ENCODE measurements around the gene NCKAP5.

Gene NCKAP5

DNA sequence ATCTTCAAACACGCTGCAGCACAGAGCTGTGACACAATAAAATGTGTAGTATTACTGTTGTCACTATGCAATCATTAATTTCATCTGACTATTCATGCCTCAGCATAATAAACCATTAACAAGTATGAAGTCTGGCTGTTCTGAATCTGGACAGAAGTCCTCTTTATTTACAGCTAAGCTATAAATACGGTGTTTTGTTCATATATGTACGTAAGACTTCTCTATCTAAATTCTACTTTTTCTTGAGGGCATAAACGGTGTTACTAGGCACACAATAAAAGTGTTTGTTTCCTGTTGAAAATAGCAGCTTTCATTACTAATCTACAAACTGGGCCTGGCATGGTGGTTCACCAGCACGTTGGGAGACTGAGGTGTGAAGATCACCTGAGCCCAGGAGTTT is 443.8 kb downstream of the NCKAP5 start:
- Histone ChIP-seq H3K27me3 (ENCODE audit: insufficient read depth, poor library complexity, severe bottlenecking) (peaks cover 2% of the 10 kb centered on the region), H3K4me3 (replicated peaks; ENCODE audit: insufficient read depth, low read length) (no peak overlapping the region), H3K27ac (replicated peaks) (no peak overlapping the region)
- no peak for DNase-seq (ENCODE audit: low read depth in 1 of 2, low spot score in 1 of 2)
- TF ChIP-seq, protein P1, sequence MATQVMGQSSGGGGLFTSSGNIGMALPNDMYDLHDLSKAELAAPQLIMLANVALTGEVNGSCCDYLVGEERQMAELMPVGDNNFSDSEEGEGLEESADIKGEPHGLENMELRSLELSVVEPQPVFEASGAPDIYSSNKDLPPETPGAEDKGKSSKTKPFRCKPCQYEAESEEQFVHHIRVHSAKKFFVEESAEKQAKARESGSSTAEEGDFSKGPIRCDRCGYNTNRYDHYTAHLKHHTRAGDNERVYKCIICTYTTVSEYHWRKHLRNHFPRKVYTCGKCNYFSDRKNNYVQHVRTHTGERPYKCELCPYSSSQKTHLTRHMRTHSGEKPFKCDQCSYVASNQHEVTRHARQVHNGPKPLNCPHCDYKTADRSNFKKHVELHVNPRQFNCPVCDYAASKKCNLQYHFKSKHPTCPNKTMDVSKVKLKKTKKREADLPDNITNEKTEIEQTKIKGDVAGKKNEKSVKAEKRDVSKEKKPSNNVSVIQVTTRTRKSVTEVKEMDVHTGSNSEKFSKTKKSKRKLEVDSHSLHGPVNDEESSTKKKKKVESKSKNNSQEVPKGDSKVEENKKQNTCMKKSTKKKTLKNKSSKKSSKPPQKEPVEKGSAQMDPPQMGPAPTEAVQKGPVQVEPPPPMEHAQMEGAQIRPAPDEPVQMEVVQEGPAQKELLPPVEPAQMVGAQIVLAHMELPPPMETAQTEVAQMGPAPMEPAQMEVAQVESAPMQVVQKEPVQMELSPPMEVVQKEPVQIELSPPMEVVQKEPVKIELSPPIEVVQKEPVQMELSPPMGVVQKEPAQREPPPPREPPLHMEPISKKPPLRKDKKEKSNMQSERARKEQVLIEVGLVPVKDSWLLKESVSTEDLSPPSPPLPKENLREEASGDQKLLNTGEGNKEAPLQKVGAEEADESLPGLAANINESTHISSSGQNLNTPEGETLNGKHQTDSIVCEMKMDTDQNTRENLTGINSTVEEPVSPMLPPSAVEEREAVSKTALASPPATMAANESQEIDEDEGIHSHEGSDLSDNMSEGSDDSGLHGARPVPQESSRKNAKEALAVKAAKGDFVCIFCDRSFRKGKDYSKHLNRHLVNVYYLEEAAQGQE (IDR thresholded peaks at IDR 0.05; ENCODE audit: insufficient replicate concordance, low read depth), result no peak
- TF ChIP-seq POLR2AphosphoS5 (IDR thresholded peaks at IDR 0.05; ENCODE audit: low read depth) (no peak), GABPA (IDR thresholded peaks at IDR 0.05; ENCODE audit: low read depth) (no peak), SPI1 (IDR thresholded peaks at IDR 0.05; ENCODE audit: borderline replicate concordance, low read depth) (no peak)
- TF ChIP-seq, protein P2, sequence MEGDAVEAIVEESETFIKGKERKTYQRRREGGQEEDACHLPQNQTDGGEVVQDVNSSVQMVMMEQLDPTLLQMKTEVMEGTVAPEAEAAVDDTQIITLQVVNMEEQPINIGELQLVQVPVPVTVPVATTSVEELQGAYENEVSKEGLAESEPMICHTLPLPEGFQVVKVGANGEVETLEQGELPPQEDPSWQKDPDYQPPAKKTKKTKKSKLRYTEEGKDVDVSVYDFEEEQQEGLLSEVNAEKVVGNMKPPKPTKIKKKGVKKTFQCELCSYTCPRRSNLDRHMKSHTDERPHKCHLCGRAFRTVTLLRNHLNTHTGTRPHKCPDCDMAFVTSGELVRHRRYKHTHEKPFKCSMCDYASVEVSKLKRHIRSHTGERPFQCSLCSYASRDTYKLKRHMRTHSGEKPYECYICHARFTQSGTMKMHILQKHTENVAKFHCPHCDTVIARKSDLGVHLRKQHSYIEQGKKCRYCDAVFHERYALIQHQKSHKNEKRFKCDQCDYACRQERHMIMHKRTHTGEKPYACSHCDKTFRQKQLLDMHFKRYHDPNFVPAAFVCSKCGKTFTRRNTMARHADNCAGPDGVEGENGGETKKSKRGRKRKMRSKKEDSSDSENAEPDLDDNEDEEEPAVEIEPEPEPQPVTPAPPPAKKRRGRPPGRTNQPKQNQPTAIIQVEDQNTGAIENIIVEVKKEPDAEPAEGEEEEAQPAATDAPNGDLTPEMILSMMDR (IDR thresholded peaks at IDR 0.05; ENCODE audit: insufficient read depth, low read length), result no peak

DNA sequence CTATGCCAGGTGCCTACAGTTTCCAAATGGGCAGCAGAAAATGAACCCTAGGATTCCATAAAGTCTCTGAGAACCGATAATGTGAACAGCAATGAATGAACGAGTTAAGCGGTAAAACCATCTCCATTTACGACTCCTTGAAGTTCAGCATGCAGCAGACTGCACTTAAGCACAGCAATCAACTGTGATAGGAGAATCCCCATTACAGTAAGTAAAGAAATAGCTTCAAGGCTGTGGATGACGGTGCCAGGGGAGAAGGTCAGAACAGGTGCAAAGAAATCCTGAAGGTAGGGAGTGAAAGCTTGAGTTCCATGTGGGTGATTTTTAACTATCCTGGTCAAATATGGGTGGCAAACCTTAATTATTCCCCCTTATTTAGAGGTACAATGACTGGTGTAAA is 444.4 kb downstream of the NCKAP5 start:
- TF ChIP-seq GABPA (IDR thresholded peaks at IDR 0.05; ENCODE audit: low read depth) (no peak), SPI1 (IDR thresholded peaks at IDR 0.05; ENCODE audit: borderline replicate concordance, low read depth) (no peak), POLR2AphosphoS5 (IDR thresholded peaks at IDR 0.05; ENCODE audit: low read depth) (no peak)
- TF ChIP-seq, protein P2 (IDR thresholded peaks at IDR 0.05; ENCODE audit: insufficient read depth, low read length), result no peak
- TF ChIP-seq, protein P1 (IDR thresholded peaks at IDR 0.05; ENCODE audit: insufficient replicate concordance, low read depth), result no peak
- no peak for DNase-seq (ENCODE audit: low read depth in 1 of 2, low spot score in 1 of 2)
- Histone ChIP-seq H3K27ac (replicated peaks) (no peak overlapping the region), H3K4me3 (replicated peaks; ENCODE audit: insufficient read depth, low read length) (no peak overlapping the region), H3K27me3 (ENCODE audit: insufficient read depth, poor library complexity, severe bottlenecking) (peaks cover 2% of the 10 kb centered on the region)

DNA sequence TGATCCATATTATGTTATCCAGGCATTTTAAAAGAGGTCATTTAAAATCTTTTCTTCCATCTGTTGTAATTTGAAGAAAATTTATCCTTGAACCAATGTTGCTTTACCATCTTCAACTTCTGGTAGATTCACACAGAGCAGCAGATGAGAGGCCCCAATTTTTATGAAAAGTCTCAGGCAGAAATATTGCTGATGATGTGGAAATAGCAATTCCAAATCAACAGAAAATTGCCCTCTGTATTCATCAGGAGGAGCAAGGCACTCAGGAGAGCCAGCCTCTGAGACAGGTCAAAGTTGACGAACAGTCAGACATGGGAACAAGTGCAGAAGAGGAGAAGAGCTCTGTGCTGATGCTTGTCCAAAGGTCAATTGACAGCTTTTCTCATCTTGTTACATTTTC is 444.9 kb downstream of the NCKAP5 start:
- Histone ChIP-seq H3K4me3 (replicated peaks; ENCODE audit: insufficient read depth, low read length) (no peak overlapping the region), H3K27ac (replicated peaks) (no peak overlapping the region), H3K27me3 (ENCODE audit: insufficient read depth, poor library complexity, severe bottlenecking) (peaks cover 2% of the 10 kb centered on the region)
- TF ChIP-seq, protein P1 (IDR thresholded peaks at IDR 0.05; ENCODE audit: insufficient replicate concordance, low read depth), result no peak
- TF ChIP-seq POLR2AphosphoS5 (IDR thresholded peaks at IDR 0.05; ENCODE audit: low read depth) (no peak), GABPA (IDR thresholded peaks at IDR 0.05; ENCODE audit: low read depth) (no peak), SPI1 (IDR thresholded peaks at IDR 0.05; ENCODE audit: borderline replicate concordance, low read depth) (no peak)
- TF ChIP-seq, protein P2 (IDR thresholded peaks at IDR 0.05; ENCODE audit: insufficient read depth, low read length), result no peak
- DNase-seq (ENCODE audit: low read depth in 1 of 2, low spot score in 1 of 2), result no peak

Data from HL-60 (cell line).